Measurements from ENCODE around the gene PSMD9. TPM values are rescaled to one million over a fixed set of nuclear protein-coding genes. Genes with fewer than 3 reads are reported as not detected.

PSMD9 gene
- total RNA-seq, 1 donor from 2014 or later = 49.8 TPM

GRCh38 chr12:121955258-121956237 lies 67.0 kb downstream of the PSMD9 start:
- H3K27me3 ChIP-seq = no peaks in the 10 kb centered on the region
- no peaks in the 10 kb centered on the region for H3K4me1 ChIP-seq
- no peaks in the 10 kb centered on the region for H3K36me3 ChIP-seq
- H3K9me3 ChIP-seq = no peaks in the 10 kb centered on the region
- TF ChIP-seq CTCF (IDR thresholded peaks at IDR 0.05) = peak; percentile 25 to 48 (median 33)
- H3K4me3 ChIP-seq = no peak overlapping the region
- DNase-seq (ENCODE audit: low spot score in 2 of 2) = no peak
- no peak overlapping the region for H3K27ac ChIP-seq
- intact Hi-C loops (cut with DNase I) = no loop called here

GRCh38 chr12:121957861-121958515 lies 69.4 kb downstream of the PSMD9 start:
- DNase-seq (ENCODE audit: low spot score in 2 of 2) = no peak
- no peaks in the 10 kb centered on the region for H3K9me3 ChIP-seq
- no peaks in the 10 kb centered on the region for H3K4me1 ChIP-seq
- H3K27me3 ChIP-seq = no peaks in the 10 kb centered on the region
- TF ChIP-seq CTCF (IDR thresholded peaks at IDR 0.05) = no peak
- H3K27ac ChIP-seq = no peak overlapping the region
- intact Hi-C loops (cut with DNase I) = no loop called here
- no peaks in the 10 kb centered on the region for H3K36me3 ChIP-seq
- H3K4me3 ChIP-seq = no peak overlapping the region

- H3K36me3 ChIP-seq = no peaks in the 10 kb centered on the region
- H3K4me3 ChIP-seq = no peak overlapping the region
- H3K4me1 ChIP-seq = no peaks in the 10 kb centered on the region
- intact Hi-C loops (cut with DNase I) = no loop called here
- no peak overlapping the region for H3K27ac ChIP-seq
- TF ChIP-seq CTCF (IDR thresholded peaks at IDR 0.05) = no peak
- H3K27me3 ChIP-seq = no peaks in the 10 kb centered on the region
- DNase-seq (ENCODE audit: low spot score in 2 of 2) = no peak
- no peaks in the 10 kb centered on the region for H3K9me3 ChIP-seq
These were observed 70.1 kb downstream of the PSMD9 start for GRCh38 chr12:121958541-121959240.

GRCh38 chr12:121960541-121960940 lies 72.0 kb downstream of the PSMD9 start:
- H3K4me1 ChIP-seq = no peaks in the 10 kb centered on the region
- no peaks in the 10 kb centered on the region for H3K36me3 ChIP-seq
- no peaks in the 10 kb centered on the region for H3K9me3 ChIP-seq
- no peak for TF ChIP-seq CTCF (IDR thresholded peaks at IDR 0.05)
- intact Hi-C loops (cut with DNase I) = no loop called here
- H3K27me3 ChIP-seq = no peaks in the 10 kb centered on the region
- no peak overlapping the region for H3K27ac ChIP-seq
- no peak overlapping the region for H3K4me3 ChIP-seq
- no peak for DNase-seq (ENCODE audit: low spot score in 2 of 2)

- Histone ChIP-seq H3K27me3 (no peaks in the 10 kb centered on the region), H3K4me1 (no peaks in the 10 kb centered on the region), H3K9me3 (no peaks in the 10 kb centered on the region), H3K27ac (no peak overlapping the region), H3K4me3 (no peak overlapping the region), H3K36me3 (no peaks in the 10 kb centered on the region)
- DNase-seq (ENCODE audit: low spot score in 2 of 2) = no peak
- no peak for TF ChIP-seq CTCF (IDR thresholded peaks at IDR 0.05)
- intact Hi-C loops (cut with DNase I) = no loop called here
These were observed 72.7 kb downstream of the PSMD9 start for GRCh38 chr12:121961195-121961879.
